Stromal cell of bone marrow (primary cell): ENCODE measurements around the gene OR51T1.

Experiments used
- DNase-seq: peaks from one replicate; pipeline ENCODE4 v3.0.0-alpha.2; 2012; ENCODE audit warnings: low read depth

The OR51T1 gene

GRCh38 chr11:4926608-4927007 is 44.9 kb downstream of the OR51T1 start:
- DNase-seq, result peak; percentile 8
